HG02759 (cell line): ENCODE results near the gene EMILIN2.
A peak's percentile ranks its signal among the peaks of the same experiment; 100 is the strongest.
"Not testable (repeated sequence)": the region's sequence is repeated elsewhere in the genome, so short reads cannot be mapped to it uniquely, and the experiment has no call there.

Experiments
- ATAC-seq: cut with Tn5 transposase; IDR thresholded peaks from one replicate; pipeline ENCODE4 v1.9.1; 2021; ENCODE audit warnings: mild to moderate bottlenecking, moderate library complexity; ENCODE audit not compliant: unreplicated experiment

The EMILIN2 gene

GRCh38 chr18:2843146-2843545 lies 3.7 kb upstream of the EMILIN2 start:
- no peak for ATAC-seq

DNA sequence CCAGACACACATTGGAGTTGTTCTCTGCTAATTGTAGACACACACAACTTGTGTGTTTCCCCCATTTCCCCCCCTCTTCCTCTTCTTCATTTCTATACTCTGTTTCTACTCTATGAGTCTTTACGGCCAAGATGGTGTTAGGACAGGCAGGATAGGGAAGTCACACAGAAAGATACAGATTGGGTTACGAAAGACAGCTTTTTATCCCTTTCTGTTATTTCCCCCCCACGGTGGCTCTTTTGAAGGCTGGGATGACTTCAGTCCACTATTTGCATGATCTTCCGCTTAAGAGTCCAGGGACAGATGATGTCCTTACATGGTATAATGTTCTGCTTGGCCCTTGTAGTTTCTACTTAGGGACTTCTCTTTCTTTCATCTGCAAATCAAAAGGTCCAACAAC lies 1.6 kb upstream of the EMILIN2 start:
- ATAC-seq: no peak

DNA sequence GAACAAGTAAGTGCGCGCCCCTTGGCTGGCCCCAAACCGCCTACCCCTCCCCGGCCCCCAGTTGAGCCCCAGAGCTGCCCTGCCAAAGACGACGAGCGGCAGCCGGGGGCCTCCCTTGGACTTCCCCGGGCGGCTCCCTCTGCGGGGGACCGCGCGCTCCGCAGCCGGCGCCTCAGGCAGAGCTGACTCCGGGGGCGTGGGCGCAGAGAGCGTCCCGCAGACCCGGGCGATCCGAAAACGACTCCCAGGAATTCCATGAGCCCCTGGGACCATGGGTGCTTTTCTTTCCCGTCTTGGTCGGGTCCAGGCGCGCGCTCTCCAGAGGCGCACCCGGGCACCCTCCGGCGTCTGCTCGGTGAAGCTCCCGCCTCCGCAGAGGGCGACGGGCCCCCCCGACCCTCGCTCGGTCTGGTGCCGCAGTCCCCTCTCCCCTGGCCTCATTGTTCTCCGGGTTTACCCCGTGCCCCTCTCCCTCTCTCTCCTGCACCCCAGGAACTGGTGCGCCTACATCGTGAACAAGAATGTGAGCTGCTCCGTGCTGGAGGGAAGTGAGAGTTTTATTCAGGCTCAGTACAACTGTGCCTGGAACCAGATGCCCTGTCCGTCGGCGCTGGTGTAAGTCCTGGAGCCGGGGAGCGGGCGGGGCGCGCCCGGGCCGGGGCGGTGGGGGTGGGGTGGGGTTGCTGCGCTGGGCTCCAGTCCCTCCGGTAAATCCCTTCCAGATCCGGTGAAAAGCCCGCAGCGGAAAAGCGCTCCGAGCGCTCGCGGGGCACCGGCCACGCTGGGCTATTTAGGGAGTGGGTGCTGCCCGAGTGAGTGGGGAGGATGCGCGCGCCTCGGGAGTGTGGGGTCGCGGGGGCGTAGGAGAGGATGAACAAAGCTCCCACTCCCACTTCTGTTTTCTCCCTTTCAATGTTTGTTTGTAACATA lies 776 bp downstream of the EMILIN2 start:
- ATAC-seq: peak; percentile 55

GRCh38 chr18:2848247-2849246 lies 1.7 kb downstream of the EMILIN2 start:
- ATAC-seq: no peak

DNA sequence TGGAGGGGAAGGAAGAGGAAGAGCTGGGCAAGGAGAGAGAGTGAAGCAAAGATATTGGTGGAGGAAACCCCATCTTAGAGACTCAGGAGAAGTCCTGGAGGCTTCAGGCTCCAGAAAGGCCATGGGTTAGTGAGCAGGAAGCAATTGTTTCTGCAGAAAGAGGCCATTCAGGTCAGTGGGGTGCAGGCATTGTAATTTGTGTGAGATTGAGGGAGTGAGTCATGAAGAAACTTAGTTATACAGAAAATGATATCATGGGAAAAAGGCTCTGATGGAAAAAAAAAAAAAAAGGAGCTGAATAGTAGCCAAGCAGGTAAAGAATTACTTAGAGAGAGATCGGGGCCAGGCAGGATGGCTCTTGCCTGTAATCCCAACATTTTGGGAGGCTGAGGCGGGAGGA lies 4.0 kb downstream of the EMILIN2 start:
- no peak for ATAC-seq

GRCh38 chr18:2851771-2852170 lies 5.0 kb downstream of the EMILIN2 start:
- ATAC-seq: no peak

GRCh38 chr18:2852460-2852859 lies 5.7 kb downstream of the EMILIN2 start:
- not testable (repeated sequence) for ATAC-seq

DNA sequence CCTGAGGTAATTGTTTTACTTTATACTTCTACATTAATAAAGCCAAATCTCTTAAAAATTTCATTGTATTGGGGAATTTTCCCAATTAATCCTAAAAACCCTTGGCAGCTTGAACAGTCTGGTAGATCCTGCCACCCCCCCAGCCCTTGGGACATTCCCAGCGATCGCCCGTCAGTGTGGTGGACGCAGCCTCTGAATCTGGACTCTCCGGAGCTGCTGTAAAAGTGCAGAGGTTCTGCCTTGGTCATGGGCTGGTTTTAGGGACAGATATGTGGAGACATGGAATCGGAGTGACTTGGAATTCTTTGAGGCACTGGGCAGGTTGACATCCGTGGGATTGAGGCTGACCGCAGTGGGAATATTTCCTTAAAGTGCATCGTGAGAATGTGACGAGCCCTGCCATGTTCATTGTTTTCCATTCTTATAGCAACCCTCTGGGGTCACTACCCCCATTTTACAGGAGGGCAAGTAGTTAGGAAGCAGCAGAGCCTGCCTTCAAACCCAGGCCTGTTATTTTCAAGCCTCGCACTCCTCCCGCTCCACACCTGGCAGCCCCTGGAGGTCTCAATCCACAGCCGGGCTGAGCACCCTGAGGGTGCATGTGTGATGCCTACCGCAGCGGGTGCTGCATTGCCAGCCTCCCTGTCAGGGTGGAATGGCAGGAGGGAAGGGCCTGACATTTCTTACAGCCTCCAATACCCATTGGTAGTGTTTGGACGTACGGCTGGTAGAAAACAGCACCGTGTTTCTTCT lies 6.5 kb downstream of the EMILIN2 start:
- no peak for ATAC-seq

DNA sequence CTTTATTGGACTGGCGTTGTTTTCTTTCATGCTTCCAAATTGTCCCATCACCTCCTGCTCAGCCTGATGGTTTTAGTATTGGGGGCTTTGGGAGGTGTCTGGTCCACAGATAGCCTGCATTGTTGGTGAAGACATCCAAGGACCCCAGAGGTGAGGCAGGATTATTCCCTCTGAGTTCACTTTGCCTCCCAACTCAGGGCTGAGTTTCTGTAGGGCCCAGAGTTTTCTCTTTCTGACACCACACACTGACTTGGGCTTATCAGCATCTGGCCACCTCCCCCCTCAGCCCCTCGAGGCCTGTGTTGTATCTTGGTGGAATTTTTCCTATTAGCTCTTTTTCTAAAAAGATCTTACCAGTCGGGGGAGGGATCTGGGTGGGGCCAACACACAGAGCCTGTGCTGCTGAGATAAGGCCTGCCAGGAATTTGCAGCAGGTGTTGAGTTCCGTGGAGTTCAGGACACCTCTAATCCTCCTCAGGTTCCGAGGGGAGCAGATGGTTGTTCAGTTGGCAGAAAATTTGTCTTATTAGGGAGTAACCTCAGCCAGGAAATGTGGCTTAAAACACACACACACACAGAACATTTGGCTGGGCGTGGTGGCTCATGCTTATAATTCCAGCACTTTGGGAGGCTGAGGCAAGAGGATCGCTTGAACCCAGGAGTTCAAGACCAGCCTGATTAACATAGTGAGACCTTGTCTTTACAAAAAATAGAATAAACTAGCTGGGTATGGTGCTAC lies 7.3 kb downstream of the EMILIN2 start:
- ATAC-seq: no peak

GRCh38 chr18:2854875-2855274 lies 8.1 kb downstream of the EMILIN2 start:
- ATAC-seq: no peak

- no peak for ATAC-seq
These were observed 8.9 kb downstream of the EMILIN2 start for GRCh38 chr18:2855560-2856350.

GRCh38 chr18:2856547-2857170 lies 9.9 kb downstream of the EMILIN2 start:
- ATAC-seq: no peak

GRCh38 chr18:2857491-2858131 lies 10.8 kb downstream of the EMILIN2 start:
- ATAC-seq: no peak

GRCh38 chr18:2860397-2860796 lies 13.6 kb downstream of the EMILIN2 start:
- not testable (repeated sequence) for ATAC-seq

DNA sequence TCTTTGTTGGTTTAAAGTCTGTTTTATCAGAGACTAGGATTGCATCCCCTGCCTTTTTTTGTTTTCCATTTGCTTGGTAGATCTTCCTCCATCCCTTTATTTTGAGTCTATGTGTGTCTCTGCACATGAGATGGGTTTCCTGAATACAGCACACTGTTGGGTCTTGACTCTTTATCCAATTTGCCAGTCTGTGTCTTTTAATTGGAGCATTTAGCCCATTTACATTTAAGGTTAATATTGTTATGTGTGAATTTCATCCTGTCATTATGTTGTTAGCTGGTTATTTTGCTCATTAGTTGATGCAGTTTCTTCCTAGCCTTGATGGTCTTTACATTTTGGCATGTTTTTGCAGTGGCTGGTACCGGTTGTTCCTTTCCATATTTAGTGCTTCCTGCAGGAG lies 17.2 kb downstream of the EMILIN2 start:
- not testable (repeated sequence) for ATAC-seq

DNA sequence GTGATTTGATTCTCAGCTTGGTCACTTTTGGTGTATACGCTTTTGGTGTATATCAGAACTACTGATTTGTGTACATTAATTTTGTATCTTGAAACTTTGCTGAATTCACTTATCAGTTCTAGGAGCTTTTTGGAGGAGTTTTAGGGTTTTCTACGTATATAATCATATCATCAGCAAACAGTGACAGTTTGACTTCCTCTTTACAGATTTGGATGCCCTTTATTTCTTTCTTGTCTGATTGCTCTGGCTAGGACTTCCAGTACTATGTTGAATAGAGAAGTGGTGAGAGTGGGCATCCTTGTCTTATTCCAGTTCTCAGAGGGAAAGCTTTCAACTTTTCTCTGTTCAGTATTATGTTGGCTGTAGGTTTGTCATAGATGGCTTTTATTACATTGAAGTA lies 19.7 kb downstream of the EMILIN2 start:
- not testable (repeated sequence) for ATAC-seq

GRCh38 chr18:2869207-2869606 lies 22.4 kb downstream of the EMILIN2 start:
- no peak for ATAC-seq

GRCh38 chr18:2871111-2871720 lies 24.4 kb downstream of the EMILIN2 start:
- no peak for ATAC-seq
